HCT116 (cell line): ENCODE data around the gene KDM5C.

Experiments
- ATF3 ChIP-seq: IDR thresholded peaks from 2 replicates; pipeline ENCODE4 v1.6.1; 2012
- EGR1 ChIP-seq: IDR thresholded peaks from 2 replicates; pipeline ENCODE4 v1.6.1; 2012; ENCODE audit warnings: low read depth
- EZH2 ChIP-seq: fragments of 200-600 bp; sonication (generic); IDR thresholded peaks from 2 replicates; pipeline ENCODE4 v1.6.1; 2017; ENCODE audit warnings: antibody characterized with exemption, mixed run types
- FOSL1 ChIP-seq: IDR thresholded peaks from 2 replicates; pipeline ENCODE4 v1.6.1; 2012; ENCODE audit warnings: low read depth
- JUND ChIP-seq: IDR thresholded peaks from 2 replicates; pipeline ENCODE4 v1.6.1; 2012
- POLR2A ChIP-seq: IDR thresholded peaks from 2 replicates; pipeline ENCODE4 v1.7.0; 2011; ENCODE audit warnings: borderline replicate concordance; ENCODE audit not compliant: insufficient read depth, insufficient read length; ENCODE audit errors: extremely low read depth
- POLR2AphosphoS5 ChIP-seq: IDR thresholded peaks from 2 replicates; pipeline ENCODE4 v1.6.1; 2011; ENCODE audit warnings: mild to moderate bottlenecking, low read depth, low read length, moderate library complexity
- RAD21 ChIP-seq: IDR thresholded peaks from 2 replicates; pipeline ENCODE4 v1.6.1; 2012; ENCODE audit warnings: low read depth, mild to moderate bottlenecking
- SIN3A ChIP-seq: IDR thresholded peaks from 2 replicates; pipeline ENCODE4 v1.6.1; 2012; ENCODE audit warnings: low read depth
- SRF ChIP-seq: IDR thresholded peaks from 2 replicates; pipeline ENCODE4 v1.6.1; 2012; ENCODE audit warnings: low read depth
- ZNF274 ChIP-seq: fragments of 200-500 bp; sonication (Bioruptor generic); IDR thresholded peaks from 2 replicates; pipeline ENCODE4 v1.6.1; 2014; ENCODE audit warnings: mild to moderate bottlenecking, low read depth, low read length, inconsistent platforms
- TF ChIP-seq, protein P1 (sequence below), 3 experiments: fragments of 200-600 bp in 1 of 3; sonication (generic) in 1 of 3; IDR thresholded peaks in 2 of 3; conservative IDR thresholded peaks in 1 of 3; 2 replicates each; pipeline ENCODE4 v1.5.1; 2012 to 2017; ENCODE audit warnings: low read depth in 2 of 3, low read length in 2 of 3, antibody characterized with exemption in 1 of 3, borderline replicate concordance in 1 of 3, control low read depth in 1 of 3, mild to moderate bottlenecking in 1 of 3, mixed read lengths in 1 of 3, mixed run types in 1 of 3, moderate library complexity in 1 of 3; ENCODE audit not compliant: insufficient read depth in 1 of 3
- TF ChIP-seq, protein P2 (sequence below): IDR thresholded peaks from 2 replicates; pipeline ENCODE4 v1.6.1; 2012; ENCODE audit warnings: low read depth

- TF ChIP-seq, protein P1, sequence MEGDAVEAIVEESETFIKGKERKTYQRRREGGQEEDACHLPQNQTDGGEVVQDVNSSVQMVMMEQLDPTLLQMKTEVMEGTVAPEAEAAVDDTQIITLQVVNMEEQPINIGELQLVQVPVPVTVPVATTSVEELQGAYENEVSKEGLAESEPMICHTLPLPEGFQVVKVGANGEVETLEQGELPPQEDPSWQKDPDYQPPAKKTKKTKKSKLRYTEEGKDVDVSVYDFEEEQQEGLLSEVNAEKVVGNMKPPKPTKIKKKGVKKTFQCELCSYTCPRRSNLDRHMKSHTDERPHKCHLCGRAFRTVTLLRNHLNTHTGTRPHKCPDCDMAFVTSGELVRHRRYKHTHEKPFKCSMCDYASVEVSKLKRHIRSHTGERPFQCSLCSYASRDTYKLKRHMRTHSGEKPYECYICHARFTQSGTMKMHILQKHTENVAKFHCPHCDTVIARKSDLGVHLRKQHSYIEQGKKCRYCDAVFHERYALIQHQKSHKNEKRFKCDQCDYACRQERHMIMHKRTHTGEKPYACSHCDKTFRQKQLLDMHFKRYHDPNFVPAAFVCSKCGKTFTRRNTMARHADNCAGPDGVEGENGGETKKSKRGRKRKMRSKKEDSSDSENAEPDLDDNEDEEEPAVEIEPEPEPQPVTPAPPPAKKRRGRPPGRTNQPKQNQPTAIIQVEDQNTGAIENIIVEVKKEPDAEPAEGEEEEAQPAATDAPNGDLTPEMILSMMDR (IDR thresholded peaks at IDR 0.05 in 2 of 3, conservative IDR thresholded peaks at IDR 0.05 in 1 of 3; ENCODE audit: borderline replicate concordance in 1 of 3, insufficient read depth in 1 of 3, low read depth in 2 of 3, low read length in 2 of 3): no peak
- no peak for TF ChIP-seq ATF3
- TF ChIP-seq, protein P2, sequence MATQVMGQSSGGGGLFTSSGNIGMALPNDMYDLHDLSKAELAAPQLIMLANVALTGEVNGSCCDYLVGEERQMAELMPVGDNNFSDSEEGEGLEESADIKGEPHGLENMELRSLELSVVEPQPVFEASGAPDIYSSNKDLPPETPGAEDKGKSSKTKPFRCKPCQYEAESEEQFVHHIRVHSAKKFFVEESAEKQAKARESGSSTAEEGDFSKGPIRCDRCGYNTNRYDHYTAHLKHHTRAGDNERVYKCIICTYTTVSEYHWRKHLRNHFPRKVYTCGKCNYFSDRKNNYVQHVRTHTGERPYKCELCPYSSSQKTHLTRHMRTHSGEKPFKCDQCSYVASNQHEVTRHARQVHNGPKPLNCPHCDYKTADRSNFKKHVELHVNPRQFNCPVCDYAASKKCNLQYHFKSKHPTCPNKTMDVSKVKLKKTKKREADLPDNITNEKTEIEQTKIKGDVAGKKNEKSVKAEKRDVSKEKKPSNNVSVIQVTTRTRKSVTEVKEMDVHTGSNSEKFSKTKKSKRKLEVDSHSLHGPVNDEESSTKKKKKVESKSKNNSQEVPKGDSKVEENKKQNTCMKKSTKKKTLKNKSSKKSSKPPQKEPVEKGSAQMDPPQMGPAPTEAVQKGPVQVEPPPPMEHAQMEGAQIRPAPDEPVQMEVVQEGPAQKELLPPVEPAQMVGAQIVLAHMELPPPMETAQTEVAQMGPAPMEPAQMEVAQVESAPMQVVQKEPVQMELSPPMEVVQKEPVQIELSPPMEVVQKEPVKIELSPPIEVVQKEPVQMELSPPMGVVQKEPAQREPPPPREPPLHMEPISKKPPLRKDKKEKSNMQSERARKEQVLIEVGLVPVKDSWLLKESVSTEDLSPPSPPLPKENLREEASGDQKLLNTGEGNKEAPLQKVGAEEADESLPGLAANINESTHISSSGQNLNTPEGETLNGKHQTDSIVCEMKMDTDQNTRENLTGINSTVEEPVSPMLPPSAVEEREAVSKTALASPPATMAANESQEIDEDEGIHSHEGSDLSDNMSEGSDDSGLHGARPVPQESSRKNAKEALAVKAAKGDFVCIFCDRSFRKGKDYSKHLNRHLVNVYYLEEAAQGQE: no peak
- no peak for TF ChIP-seq POLR2A
- TF ChIP-seq EZH2: no peak
- TF ChIP-seq EGR1: no peak
- no peak for TF ChIP-seq JUND
- TF ChIP-seq POLR2AphosphoS5: no peak
- no peak for TF ChIP-seq RAD21
- no peak for TF ChIP-seq SRF
- TF ChIP-seq SIN3A: no peak
- no peak for TF ChIP-seq FOSL1
- no peak for TF ChIP-seq ZNF274
Measured at GRCh38 chrX:53263597-53264094, 38.6 kb upstream of the KDM5C start.
